ENCODE data around the gene CDH8.

CDH8 gene, protein sequence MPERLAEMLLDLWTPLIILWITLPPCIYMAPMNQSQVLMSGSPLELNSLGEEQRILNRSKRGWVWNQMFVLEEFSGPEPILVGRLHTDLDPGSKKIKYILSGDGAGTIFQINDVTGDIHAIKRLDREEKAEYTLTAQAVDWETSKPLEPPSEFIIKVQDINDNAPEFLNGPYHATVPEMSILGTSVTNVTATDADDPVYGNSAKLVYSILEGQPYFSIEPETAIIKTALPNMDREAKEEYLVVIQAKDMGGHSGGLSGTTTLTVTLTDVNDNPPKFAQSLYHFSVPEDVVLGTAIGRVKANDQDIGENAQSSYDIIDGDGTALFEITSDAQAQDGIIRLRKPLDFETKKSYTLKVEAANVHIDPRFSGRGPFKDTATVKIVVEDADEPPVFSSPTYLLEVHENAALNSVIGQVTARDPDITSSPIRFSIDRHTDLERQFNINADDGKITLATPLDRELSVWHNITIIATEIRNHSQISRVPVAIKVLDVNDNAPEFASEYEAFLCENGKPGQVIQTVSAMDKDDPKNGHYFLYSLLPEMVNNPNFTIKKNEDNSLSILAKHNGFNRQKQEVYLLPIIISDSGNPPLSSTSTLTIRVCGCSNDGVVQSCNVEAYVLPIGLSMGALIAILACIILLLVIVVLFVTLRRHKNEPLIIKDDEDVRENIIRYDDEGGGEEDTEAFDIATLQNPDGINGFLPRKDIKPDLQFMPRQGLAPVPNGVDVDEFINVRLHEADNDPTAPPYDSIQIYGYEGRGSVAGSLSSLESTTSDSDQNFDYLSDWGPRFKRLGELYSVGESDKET

DNA sequence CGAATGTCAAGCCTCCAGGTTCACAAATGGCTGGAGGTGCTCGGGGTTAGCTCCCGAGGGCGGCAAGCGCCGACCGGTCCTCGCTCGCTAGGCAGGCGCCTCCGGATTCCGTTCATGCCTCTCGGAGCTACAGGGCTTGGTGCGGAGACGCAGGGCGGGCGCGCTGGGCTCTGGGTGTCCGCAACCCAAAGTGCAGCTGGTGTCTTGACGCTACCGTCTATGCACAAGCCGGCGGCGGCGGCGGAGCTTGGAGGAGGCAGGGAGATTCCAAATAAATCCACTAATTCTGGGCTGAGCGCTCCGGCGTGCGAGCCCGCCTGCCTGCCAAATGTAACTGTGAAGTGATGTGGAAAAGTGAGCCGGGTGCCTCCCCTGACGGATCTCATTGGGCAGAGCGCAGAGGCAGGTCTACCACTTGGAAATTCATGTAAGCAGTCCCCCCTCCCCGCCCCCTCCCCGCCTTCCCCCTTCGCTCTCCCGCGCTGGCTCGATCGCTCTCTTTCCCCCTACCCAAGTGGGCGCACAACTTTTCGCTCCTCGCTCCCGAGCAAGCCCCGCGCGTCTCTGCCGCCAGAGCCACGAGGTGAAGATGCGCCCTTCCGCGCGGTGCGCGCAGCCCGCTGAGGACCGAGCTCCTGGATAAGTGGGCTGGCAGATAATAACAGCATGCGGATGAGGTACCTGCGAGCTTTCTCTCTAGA is at the start of gene CDH8:
Gene CDH8, minus strand, starts transcription at position 338 of the 701 bp plus-strand sequence. CDS start 15,035 bp downstream, outside the sequence.
- DNase-seq = no peak

DNA sequence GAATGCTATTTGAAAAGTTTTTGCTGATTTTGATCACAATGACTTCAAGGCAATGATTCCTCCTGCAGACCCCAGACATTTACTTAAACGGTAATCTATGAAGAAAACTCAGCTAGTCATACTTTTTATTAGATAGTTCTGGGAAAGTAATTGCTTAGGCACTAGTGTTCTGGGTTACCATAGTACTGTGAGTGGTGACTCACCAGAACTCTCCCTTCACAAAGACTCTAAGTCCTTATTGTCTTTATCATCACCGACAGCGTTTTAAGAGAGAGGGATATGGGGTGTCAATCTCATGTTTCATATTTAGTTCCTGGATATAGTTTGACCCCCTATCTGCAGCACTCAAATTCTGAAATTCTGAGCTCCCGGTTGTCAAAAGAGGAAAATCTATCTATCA is 43.0 kb upstream of the CDH8 start:
- no peak for DNase-seq

DNA sequence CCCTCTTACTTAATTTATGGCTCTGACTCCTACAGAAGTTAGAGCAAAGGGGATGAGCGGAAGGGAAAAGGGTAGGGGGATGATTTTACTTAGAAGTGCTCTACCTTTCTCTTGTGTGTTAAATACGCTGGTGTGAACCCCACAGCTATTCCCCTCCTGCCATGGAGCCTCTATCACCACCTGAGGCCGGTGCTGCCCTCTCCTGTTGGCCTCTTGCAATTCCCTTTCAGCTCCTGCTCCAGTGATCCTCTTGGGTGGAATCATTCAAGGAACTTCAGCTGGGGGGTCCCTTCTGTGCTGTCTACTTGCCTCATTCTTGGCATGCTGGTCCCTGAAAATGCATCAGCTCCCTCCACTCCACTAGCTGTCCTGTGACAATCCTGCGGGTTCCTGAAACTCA is 41.8 kb upstream of the CDH8 start:
- no peak for DNase-seq

DNA sequence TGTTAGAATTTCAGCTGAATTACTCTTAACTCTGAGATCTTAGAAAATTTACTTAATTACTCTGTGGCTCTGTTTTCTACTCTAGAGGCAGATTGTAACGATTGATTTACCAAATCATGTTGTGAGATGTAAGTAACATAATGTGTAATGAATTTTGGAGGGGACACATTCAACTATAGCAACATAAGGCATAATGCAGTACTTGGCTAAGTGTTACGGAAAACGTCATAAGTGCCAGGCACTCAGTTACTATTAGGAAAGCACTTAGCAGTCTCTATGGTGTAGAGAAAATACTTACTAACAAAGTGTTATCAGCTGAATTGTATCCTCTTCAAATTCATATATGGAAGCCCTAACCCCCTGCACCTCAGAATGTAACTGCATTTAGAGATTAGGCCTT is 40.6 kb upstream of the CDH8 start:
- no peak for DNase-seq

DNA sequence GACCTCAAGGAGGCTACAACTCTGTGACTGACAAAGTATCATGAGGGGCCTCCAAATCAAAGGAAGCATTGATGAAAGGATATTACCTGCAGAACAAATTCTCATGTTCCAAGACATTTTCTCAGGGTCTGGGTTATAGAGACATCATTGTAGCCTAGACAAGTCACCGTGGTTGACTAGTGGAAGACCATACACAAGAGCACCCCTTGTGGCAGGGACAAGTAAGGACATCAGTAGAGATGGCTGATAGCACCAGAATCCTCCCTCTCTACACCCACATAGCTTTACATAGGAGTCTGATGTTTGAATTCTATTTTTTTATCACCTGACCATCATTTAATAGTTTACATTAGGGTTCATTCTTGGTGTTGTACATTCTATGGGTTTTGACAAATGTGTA is 32.5 kb upstream of the CDH8 start:
- no peak for DNase-seq

DNA sequence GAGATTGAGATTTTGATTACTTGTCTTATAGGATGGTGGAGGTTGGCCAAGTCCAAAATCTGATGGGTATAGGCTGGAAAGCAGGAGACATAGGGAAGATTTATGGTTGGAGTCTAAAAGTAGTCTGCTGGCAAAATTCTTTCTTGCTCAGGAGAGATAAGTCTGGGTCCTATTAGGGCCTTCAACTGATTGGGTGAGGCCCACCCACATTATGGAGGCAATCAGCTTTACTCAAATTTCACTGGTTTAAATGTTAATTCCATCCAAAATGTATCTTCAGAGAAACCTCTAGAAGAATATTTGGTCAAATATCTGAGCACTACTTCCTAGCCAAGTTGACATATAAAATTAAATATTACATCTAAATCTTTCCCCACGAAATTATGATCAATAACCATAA is 31.7 kb upstream of the CDH8 start:
- DNase-seq = no peak

DNA sequence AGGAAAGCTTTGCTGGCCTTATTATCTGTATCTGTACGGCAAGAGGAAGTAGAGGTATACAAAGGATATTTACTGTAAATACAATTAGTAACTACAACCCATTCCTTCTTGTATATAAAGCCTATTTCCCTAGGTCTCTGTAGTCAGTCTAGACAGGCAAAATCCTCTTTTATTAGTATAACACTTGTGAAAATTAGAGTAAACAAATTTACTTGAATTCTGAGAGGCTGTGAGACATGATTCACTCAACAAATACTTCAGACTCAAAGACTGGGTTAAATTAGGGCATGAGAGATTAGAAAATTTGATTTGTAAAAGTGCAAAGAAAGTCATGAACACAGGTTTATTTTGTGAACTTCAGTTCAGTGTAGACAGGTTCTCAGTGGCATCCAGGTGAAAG is 30.9 kb upstream of the CDH8 start:
- no peak for DNase-seq

DNA sequence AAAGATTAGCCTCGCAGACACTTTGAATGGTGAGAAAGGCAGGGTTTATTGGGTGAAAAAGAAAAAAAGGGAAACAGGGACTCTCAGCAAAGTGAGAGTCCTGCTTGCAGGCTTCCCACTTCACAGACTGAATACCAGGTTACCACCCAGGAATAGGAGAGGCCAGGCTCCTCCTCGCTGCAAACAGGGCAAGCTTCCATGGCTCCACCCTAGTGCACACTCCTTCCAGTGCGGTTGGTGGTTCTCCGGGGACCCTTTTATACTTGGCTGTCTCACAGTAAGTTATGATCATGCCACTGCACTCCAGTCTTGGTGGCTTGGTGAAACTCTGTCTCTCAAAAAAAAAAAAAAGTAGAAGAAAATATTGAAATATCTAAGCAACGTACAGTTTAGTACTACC is 30.5 kb upstream of the CDH8 start:
- DNase-seq = no peak

DNA sequence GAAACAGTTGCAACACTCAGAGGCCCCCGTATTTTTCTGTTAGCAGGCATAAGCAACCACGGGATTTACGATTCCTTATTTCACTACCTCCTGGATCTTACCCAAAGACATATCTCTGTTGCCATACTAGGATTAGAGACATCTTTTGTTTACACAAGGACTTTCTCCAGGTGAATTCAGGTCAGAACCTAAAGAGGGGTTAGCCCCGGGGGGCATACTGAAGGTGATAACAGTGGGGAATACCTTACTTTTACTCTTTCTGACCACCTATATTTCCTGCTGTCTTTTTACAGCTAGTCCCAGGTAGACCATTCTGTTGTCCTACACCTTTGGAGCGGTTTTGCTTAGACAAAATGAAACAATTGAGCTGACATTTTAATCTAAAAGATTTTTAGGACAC is 27.9 kb upstream of the CDH8 start:
- no peak for DNase-seq

DNA sequence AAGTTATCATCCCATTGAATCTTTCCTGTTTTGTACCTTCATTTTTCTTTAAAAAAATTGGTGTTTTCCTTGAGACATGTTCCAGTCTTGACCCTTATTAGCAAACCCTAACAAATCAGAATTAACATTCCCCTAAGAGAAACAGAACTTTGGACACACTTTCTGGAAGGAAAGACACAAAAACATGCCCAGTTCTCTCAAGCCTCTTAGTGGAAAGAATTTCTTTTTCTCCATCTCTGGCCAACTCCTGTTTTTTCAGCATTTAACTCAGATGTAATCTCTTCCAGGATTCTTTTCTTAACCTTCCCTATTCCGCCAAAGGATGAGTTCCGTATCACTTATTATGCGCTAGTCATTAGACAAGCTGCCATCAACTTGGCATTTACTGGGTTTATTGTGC is 23.9 kb upstream of the CDH8 start:
- DNase-seq = no peak

DNA sequence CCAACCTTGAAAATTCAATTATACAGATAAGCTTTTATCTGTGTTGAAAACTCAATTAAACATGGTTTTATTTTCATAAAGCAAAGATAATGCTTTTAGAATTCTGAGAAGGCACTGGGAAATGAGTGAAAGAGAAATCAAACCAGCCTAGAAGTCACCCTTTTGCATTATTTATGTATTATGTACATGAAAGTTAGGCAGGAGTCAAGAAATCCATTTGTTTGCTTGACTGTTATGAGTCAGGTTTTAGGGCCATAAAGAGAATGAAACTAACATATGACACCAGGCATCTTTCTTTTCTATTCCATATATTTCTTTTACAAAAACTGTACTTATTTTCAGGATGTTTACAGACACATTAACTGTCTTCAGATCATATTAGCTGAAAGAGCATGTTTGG is 23.3 kb upstream of the CDH8 start:
- DNase-seq = no peak

DNA sequence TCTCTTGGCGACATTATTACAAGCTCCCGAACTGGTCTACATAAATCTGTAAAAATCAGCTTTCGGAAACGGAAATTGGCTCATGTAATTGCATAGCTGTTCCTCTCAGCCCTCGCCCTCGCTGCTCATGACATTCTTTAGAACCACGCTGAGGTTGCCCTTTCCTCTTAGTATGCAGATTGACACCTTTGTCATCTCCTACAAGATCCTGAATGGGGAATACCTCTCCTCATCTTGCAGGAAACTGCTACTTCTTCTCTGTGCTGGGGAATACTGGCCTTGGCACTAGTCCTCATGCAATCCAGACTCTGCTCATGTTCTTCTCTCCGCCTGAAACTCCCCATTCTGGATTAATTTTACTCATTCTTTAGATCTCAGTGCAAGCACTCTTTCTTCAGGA is 22.2 kb upstream of the CDH8 start:
- no peak for DNase-seq

DNA sequence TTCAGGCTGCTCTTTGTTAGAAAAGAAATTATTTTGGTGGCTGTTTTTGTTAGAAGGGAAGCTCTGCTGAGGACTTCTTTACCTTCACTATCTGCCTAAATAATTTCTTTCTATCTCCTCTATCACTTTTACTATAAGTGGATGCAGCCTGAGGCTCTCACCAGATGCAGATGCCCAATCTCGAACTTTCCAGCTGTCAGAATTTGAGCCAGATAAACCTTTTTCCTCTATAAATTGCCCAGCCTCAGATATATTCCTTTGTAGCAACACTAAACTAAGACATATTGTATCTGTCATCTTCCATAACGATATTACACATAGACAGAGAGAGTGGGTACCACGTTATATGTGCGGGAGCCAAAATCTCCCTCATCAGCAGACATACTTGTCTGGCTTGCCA is 15.7 kb upstream of the CDH8 start:
- no peak for DNase-seq

DNA sequence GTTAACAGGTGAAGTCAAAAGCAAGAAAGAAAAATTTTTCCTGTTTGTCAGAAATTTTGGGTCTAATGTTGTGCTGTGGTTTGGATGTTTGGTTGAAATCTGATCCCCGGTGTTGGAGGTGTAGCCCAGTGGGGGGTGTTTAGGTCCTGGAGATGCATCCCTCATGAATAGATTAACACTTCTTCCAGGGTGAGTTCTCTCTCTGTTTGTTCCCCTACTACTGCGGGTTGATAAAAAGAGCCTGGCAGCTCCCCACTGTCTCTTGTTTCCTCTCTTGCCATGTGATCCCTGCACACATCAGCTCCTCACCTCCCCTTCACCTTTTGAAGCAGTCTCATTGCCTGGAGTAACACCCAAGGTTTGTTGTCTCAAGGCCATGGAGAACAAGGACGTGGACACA is 14.6 kb upstream of the CDH8 start:
- no peak for DNase-seq

DNA sequence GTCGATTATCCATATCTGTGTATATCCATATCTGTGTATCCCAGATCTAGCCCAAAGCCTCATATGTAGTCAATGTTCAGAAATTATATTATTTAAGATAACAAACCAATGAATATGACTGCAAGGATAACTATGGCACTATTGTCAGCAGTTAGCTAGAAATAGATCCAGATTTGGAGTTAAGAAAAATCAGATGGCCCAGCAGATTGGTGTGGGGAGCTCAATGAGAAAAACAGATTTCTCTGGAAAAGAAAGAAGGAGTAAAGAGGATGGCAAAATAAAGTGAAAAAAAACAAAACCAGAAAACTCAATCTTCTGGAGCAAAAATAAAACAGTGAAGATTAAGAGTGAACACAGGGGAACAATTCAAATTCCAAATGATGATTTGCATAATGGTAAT is 10.6 kb upstream of the CDH8 start:
- no peak for DNase-seq

DNA sequence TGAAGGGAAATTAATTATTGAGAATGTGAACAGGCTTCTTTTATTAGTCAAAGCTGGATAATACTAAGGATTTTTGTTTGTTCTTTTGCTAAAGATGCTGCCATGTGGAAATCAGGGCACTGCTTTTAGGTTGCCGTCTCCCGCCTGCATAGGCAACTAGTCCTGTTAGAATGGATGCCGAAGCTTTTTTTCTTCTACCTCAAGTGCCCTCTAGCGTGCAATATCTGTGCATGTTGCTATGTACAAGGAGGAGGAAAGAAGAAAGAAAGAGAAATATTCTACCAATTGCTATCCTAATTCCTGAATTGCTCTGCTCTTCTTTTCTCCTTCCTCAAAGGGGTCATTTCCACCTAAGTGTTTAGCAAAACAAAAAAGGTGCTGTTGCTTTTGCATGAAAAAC is 5.2 kb upstream of the CDH8 start:
- DNase-seq = no peak

DNA sequence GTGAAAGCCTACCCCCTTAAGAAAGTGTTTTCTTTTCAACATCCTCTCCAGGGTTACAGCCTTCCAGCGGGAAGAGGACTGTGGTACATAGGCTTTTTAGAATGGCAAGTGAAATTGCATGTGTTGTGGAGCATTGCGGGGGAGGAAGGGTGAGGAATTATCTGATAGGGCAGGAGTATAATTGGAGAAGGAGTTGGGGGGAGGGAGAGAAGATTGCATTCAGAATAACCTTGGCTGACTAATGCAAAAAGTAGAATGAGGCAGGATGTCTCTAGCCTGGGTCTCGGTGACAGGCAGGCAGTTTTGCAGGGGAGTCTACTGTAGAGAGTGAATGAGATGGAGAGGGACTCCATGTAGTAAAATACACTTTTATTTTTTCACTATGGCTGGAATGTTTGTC is 2.4 kb upstream of the CDH8 start:
- DNase-seq = no peak

DNA sequence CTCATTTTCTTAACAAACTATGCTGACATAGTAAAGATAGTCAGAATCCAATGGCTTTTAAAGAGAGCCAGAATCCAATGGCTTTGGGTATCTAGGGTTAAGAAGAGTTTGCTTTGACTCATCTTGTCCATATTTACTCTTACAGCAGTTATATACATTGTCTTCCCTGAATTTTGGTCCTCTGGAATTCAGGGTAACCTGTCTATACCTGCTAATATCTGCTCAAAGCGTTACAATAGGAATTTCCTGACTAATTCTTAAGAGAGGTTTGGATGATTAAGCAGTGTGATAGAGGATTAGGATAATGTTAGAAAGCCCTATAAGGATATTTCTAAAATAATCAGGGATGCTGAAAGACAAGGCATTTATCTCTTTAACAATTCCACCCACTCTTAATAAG is 2.0 kb upstream of the CDH8 start:
- no peak for DNase-seq

DNA sequence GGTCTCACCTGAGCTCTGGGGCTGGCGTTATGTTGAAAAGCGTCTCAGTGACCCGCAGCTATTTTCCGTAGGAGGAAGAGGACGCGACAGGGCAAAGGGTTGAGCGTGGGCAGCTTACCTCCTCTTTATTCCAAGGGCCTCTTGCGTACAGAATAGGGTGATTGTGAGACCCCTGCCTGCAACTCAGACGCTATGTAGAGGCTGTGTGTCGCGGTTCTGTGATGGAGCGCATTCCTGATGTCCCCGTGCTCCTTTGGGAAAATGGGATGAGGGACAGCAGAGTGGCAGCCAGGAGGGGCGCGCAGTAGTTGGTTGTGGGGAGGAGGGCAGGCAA is 531 bp upstream of the CDH8 start:
- no peak for DNase-seq

DNA sequence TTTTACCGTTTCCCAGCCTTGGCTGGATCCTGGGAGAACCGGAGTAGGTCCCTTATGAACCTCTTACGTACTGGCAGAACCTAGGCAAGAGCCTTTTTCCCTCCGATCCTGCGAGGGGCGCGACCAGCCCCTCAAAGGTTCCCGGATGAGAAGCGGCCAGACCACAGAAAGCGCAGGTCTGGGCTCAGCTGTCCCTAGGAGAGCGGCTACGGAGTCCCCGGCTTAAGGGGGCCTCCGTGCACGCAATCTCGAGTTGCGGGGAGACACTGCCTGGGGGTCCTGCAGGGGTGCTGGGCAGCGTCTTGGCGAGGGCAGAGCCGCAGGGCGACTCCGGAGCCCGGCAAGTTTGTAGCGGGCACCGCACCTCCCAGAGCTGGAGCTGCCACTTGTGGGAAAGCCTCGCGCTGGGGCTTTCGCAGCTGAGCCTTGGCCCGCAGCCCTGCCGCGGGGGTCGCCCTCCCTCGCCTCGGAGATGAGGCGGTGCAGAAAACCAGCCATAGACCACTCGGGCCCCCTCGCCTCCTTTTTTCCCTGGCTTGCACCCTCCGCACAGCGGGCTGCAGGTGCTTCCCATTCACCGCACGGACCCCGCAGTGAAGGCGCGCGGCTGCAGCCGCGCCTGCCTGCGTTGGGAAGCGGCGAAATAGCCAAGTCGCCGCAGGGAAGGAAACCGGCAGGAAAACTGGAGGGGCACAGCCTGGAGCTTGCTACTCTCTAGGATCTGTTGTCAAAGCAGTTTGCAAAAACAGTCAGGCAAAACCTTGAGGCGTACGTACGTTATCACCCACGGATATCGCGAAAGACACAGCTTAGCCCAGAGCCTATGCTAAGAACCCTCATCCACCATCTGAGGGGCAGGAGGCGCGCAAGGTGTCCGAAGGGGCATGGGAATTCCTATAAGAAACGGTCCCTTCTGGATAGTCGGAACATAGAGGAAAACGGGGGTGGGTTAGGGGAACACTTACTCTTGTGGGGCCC is 834 bp downstream of the CDH8 start:
- DNase-seq = no peak

DNA sequence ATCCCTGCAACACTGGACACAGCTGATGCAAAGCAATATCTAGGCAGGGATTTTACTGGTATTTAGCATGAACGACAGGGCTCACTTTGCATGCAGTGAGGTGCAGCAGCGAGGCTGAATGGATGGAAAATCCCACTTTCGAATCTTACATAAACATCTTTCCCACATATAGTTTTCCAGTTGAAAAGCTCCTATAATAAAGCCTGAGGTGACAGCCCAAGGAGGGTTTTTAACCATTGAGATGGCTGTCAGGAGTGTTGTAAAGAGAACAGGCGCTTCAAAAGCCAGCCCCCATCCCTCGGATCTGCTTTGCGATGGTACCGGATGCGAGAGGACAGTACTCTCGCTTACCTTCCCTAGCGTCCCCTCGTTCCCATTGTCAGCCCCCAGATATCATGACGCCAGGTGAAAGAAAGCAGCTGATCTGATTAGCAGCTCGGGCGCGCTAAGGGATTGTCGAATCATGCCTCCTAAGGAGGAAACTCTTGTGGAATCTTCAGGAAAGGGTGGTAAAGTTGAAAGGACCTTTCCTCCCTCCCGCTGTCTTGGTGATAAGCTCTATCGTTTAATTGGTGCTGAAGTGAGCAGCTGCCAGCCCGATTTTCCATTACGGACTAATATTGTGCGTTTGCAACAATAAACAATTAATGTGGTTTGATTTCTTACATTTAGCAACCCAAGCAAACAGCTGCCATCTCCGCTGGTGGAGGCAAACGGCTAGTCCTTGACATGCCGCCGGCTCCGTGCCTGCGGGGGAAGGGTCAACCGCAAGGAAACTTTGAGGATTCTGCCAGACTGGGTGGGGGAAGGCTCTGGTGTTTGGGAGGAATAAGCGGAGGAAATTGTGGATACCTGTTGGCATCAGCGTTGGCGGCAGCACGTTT is 1.8 kb downstream of the CDH8 start:
- DNase-seq = no peak

DNA sequence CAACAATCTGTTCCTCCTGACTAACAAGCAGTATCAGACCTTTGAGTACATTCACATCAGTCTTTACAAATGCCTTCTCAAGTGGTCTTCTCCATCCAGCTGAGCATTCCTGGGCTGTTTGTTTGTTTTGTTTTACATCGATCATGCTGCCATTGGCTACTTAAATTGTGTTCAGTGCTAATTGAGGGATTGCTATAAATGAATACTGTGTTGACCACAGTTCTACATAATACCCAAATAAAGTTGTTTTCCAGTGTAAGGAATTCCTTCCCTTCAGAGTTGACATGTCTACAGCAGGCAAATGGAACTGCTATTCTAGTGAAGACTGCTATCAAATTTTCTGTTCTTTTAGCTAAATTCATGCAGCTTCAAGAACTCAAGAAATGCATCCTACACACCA is 3.2 kb downstream of the CDH8 start:
- no peak for DNase-seq

Data from activated CD4-positive, alpha-beta T cell treated with anti-CD3 and anti-CD28 coated beads for 1 hour (primary cell).